Fibroblast of lung (primary cell): ENCODE results near the gene FAM193B.

Experiments
- EZH2 ChIP-seq: IDR thresholded peaks from 2 replicates; pipeline ENCODE4 v1.5.1; 2012; ENCODE audit warnings: low read length, control low read depth, mild to moderate bottlenecking; ENCODE audit errors: missing control alignments
- TF ChIP-seq, protein P1 (sequence below), 2 donors: IDR thresholded peaks in 1 of 2; conservative IDR thresholded peaks in 1 of 2; 1 replicate in 1 of 2; 2 replicates in 1 of 2; pipeline ENCODE4 v1.5.1; 2011 to 2012; ENCODE audit warnings: low read length in 2 of 2, control low read depth in 1 of 2, inconsistent platforms in 1 of 2, low read depth in 1 of 2, mild to moderate bottlenecking in 1 of 2

DNA sequence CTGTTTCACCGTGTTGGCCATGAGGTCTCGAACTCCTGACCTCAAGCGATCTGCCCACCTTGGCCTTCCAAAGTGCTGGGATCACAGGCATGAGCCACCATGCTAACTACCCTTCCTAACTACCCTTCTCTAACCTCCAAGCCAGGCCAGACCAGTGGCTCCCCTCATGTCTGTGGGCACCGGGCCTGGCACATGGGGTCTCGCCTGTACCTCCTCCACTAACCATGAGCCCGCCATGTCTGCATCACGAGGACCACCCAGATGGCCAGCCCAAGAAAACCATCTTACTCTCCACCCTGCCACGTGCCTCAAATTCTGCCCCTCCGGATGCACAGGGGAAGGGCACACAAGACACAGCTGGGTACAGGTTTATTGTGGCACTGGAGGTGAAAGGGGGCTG, 71.3 kb downstream of the FAM193B start:
- no peak for TF ChIP-seq EZH2
- TF ChIP-seq, protein P1, sequence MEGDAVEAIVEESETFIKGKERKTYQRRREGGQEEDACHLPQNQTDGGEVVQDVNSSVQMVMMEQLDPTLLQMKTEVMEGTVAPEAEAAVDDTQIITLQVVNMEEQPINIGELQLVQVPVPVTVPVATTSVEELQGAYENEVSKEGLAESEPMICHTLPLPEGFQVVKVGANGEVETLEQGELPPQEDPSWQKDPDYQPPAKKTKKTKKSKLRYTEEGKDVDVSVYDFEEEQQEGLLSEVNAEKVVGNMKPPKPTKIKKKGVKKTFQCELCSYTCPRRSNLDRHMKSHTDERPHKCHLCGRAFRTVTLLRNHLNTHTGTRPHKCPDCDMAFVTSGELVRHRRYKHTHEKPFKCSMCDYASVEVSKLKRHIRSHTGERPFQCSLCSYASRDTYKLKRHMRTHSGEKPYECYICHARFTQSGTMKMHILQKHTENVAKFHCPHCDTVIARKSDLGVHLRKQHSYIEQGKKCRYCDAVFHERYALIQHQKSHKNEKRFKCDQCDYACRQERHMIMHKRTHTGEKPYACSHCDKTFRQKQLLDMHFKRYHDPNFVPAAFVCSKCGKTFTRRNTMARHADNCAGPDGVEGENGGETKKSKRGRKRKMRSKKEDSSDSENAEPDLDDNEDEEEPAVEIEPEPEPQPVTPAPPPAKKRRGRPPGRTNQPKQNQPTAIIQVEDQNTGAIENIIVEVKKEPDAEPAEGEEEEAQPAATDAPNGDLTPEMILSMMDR (conservative IDR thresholded peaks at IDR 0.05 in 1 of 2, IDR thresholded peaks at IDR 0.05 in 1 of 2; ENCODE audit: low read depth in 1 of 2, low read length in 2 of 2): no peak
